Stimulated activated naive CD4-positive, alpha-beta T cell treated with Interleukin-2 at 50 U/mL for 16 hours (primary cell): Measurements from ENCODE around the gene RPP25L.

Experiments
- DNase-seq: peaks from one replicate; lab custom pipeline; 2025; lab: John Stamatoyannopoulos, UW

RPP25L gene

GRCh38 chr9:34568774-34569173 lies 43.1 kb downstream of the RPP25L start:
- no peak for DNase-seq

GRCh38 chr9:34568133-34568532 lies 43.8 kb downstream of the RPP25L start:
- DNase-seq = no peak

GRCh38 chr9:34566972-34567371 lies 44.9 kb downstream of the RPP25L start:
- DNase-seq = no peak

GRCh38 chr9:34566322-34566721 lies 45.6 kb downstream of the RPP25L start:
- DNase-seq = no peak

- no peak for DNase-seq
Observed at GRCh38 chr9:34565856-34566255, 46.0 kb downstream of the RPP25L start.

GRCh38 chr9:34564617-34565016 lies 47.3 kb downstream of the RPP25L start:
- no peak for DNase-seq

GRCh38 chr9:34563262-34563661 lies 48.6 kb downstream of the RPP25L start:
- DNase-seq = no peak

GRCh38 chr9:34562135-34562745 lies 49.7 kb downstream of the RPP25L start:
- DNase-seq = no peak

GRCh38 chr9:34560599-34561214 lies 51.2 kb downstream of the RPP25L start:
- no peak for DNase-seq
